LNCaP clone FGC (cell line): ENCODE measurements around the gene FUT3.
"Not testable (repeated sequence)": the region's sequence is repeated elsewhere in the genome, so short reads cannot be mapped to it uniquely, and the experiment has no call there.

Source experiments
- DNase-seq: peaks from one replicate; pipeline ENCODE4 v3.0.0-alpha.2; 2011; ENCODE audit warnings: low read depth
- H3K4me3 ChIP-seq: 2 replicates; pipeline ENCODE4 v1.5.1; 2011; ENCODE audit warnings: mild to moderate bottlenecking, low read depth, low read length, control low read depth
- TF ChIP-seq, protein P1 (sequence below): IDR thresholded peaks from 2 replicates; pipeline ENCODE4 v1.5.1; 2012; ENCODE audit warnings: mild to moderate bottlenecking; ENCODE audit not compliant: control insufficient read depth, insufficient read depth; ENCODE audit errors: extremely low read depth

The FUT3 gene

DNA sequence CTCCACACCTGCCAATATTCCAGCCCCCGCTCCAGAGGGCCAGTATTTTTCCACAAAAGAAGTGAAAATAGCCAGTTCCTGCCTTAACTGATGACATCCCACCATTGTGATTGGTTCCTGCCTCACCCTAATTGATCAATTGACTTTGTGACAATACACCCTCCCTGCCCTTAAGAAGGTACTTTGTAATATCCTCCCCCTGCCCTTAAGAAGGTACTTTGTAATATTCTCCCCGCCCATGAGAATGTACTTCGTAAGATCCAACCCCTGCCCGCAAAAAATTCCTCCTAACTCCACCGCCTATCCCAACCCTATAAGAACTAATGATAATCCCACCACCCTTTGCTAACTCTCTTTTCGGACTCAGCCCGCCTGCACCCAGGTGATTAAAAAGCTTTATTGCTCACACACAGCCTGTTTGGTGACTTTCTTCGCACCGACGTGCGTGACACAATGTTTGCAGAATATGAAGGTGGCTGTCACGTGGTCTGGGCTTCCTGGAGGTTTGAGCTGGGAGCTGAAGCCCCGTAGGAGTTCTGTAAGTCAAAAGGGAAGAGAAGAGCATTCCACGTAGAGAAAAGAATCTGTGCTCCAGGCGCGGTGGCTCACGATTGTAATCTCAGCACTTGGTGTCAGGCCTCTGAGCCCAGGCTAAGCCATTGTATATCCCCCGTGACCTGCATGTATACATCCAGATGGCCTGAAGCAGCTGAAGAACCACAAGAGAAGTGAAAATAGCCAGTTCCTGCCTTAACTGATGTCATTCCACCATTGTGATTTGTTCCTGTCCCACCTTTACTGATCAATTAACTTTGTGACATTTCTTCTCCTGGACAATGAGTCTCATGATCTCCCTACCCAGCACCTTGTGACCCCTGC is 6.2 kb upstream of the FUT3 start:
- no peak overlapping the region for H3K4me3 ChIP-seq
- peak; percentile 2 for DNase-seq
- TF ChIP-seq, protein P1, sequence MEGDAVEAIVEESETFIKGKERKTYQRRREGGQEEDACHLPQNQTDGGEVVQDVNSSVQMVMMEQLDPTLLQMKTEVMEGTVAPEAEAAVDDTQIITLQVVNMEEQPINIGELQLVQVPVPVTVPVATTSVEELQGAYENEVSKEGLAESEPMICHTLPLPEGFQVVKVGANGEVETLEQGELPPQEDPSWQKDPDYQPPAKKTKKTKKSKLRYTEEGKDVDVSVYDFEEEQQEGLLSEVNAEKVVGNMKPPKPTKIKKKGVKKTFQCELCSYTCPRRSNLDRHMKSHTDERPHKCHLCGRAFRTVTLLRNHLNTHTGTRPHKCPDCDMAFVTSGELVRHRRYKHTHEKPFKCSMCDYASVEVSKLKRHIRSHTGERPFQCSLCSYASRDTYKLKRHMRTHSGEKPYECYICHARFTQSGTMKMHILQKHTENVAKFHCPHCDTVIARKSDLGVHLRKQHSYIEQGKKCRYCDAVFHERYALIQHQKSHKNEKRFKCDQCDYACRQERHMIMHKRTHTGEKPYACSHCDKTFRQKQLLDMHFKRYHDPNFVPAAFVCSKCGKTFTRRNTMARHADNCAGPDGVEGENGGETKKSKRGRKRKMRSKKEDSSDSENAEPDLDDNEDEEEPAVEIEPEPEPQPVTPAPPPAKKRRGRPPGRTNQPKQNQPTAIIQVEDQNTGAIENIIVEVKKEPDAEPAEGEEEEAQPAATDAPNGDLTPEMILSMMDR: no peak

DNA sequence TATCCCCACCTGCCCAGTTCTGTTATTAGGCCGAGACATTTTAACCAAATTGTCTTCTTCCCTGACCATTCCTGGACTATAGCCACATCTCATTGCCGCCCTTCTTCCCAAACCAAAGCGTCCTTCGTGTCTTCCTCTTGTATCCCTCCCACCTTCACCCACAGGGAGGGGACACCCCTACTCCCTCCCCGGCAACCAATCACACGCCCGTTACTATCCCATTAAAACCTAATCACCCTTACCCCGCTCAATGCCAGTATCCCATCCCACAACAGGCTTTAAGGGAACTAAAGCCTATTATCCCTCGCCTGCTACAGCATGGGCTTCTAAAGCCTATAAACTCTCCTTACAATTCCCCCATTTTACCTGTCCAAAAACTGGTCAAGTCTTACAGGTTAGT is 3.9 kb upstream of the FUT3 start:
- DNase-seq, H3K4me3 ChIP-seq: not testable (repeated sequence)

DNA sequence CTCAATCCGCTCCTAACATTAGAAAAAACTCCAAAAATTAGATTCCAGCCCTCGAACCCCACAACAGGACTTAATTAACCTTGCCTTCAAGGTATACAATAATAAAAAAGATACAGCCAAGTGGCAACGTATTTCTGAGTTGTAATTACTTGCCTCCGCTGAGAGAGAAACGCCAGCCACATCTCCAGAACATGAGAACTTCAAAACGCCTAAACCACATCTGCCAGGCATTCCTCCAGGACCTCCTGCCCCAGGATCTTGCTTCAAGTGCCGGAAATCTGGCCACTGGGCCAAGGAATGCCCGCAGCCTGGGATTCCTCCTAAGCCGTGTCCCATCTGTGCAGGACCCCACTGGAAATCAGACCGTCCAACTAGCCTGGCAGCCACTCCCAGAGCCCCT is 2.9 kb upstream of the FUT3 start:
- not testable (repeated sequence) for H3K4me3 ChIP-seq, DNase-seq

DNA sequence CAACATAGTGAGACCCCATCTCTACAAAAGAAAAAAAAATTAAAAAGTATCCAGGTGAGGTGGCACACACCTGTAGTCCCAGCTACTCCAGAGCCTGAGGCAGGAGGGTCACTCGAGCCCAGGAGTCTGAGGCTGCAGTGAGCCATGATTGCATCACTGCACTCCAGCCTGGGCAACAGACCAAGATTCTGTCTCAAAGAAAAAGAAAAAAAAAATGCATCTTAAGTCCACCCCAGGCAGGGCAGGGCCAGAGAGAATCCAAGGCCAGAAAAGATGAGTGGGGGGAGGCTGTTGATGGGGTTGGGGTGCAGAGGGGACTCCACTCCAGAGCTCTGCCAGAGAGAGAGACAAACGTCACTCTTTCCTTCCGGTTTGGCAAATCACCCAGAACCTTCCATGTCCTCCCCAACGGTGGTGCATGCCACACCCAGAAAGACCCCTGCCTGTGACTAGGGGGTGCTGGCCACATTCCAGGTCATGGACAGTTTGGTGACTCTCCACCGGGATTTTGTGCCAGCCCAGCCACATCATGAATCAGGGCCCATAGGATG is 431 bp downstream of the FUT3 start:
- peak; percentile 4 for DNase-seq
- no peak overlapping the region for H3K4me3 ChIP-seq
- TF ChIP-seq, protein P1: no peak

DNA sequence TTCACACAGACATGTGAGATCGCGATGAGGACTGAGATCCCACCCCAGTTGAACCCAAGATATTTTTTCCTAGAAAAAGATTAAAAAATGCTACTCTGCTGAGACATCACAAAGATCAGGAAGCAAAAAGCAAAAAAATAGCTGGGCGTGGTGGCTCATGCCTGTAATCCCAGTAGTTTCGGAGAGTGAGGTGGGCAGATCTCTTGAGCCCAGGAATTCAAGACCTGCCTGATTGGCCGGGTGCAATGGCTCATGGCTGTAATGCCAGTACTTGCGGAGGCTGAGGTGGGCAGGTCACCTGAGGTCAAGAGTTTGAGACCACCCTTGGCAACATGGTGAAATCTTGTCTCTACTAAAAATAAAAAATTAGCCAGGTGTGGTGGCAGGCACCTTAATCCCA is 1.1 kb downstream of the FUT3 start:
- no peak overlapping the region for H3K4me3 ChIP-seq
- TF ChIP-seq, protein P1: no peak
- no peak for DNase-seq

DNA sequence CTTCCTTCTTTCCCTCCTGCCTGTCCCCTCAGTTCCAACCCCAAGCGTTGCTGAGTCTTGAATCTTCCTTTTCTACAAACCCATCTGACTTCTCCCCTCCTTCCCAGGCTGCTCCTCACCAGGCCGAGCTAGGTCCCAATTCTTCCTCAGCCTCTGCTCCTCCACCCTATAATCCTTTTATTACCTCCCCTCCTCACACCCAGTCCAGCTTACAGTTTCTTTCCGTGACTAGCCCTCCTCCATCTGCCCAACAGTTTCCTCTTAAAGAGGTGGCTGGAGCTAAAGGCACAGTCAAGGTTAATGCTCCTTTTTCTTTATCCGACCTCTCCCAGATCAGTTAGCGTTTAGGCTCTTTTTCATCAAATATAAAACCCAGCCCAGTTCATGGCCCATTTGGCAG is 2.6 kb downstream of the FUT3 start:
- not testable (repeated sequence) for H3K4me3 ChIP-seq, DNase-seq

DNA sequence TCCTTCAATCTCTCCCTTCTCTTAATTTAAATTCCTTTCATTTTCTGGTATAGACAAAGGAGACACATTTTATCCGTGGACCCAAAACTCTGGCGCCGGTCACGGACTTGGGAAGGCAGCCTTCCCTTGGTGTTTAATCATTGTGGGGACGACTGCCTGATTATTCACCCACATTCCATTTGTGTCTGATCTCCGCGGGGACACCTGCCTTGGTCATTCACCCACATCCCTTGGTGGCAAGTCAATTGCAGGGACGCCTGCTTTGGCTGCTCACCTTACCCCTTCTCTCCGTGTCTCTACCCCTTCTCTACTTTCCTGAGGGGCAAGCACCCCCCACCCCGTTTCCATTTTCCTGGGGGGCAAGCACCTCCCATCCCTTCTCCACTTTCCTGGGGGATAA is 3.4 kb downstream of the FUT3 start:
- H3K4me3 ChIP-seq, DNase-seq: not testable (repeated sequence)

DNA sequence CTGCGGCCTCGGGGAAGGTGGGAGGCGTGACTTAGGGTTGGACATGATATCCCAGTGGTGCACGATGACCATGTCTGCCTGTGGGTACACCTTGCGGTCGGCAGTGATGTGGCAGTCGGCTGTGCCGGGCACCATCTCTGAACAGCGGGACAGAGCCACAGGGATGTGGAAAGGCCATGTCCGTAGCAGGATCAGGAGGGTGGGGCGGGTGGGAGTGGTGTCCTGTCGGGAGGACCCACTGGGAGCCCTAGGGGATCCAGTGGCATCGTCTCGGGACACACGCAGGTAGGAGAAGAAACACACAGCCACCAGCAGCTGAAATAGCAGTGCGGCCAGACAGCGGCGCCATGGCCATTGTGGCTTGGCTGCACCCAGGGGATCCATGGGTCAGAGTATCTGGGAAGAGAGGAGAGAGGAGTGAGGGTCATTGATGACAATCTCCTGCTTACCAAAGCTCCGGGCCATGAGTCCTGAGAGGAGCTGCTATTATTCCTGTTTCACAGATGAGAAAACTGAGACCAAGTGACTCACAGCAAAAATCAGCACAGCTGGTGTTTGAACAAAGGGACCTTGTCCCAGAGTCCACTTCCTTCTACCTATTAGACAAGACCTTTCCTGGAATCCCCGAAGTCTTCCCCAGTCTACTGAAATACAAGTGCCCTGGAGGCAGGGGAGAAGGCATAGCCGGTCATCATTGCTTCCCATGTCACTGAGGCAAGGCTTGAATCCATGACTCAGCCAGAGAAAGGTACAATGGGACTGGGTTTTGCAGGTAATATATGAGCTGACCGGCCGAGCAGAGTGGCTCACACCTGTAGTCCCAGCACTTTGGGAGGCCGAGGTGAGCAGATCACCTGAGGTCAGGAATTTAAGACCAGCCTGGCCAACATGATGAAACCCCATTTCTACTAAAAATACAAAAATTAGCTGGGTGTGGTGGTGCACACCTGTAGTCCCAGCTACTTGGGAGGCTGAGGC is 6.5 kb downstream of the FUT3 start:
- no peak for DNase-seq
- TF ChIP-seq, protein P1: no peak
- no peak overlapping the region for H3K4me3 ChIP-seq
